ENCODE measurements around the gene HSD17B12. TPM values are rescaled to one million over a fixed set of nuclear protein-coding genes. Genes with fewer than 3 reads are reported as not detected.
A peak's percentile ranks its signal among the peaks of the same experiment; 100 is the strongest.

Gene HSD17B12
- total and polyA plus RNA-seq, 2 of the 13 experiments (the other 11 are each of a cell fraction or from before 2014, with no cell fraction given) = 50.3 to 117 TPM

- TF ChIP-seq ZFYVE20 (CRISPR knock-in tag; IDR thresholded peaks at IDR 0.05; ENCODE audit: borderline replicate concordance, low read depth) = no peak
- TF ChIP-seq ZNF672 (CRISPR knock-in tag; IDR thresholded peaks at IDR 0.05) = no peak
- TF ChIP-seq ZSCAN9 (CRISPR knock-in tag; IDR thresholded peaks at IDR 0.05; ENCODE audit: borderline replicate concordance) = no peak
- TF ChIP-seq TCF7 (IDR thresholded peaks at IDR 0.05; ENCODE audit: low read depth) = no peak
- TF ChIP-seq GPN1 (CRISPR knock-in tag; IDR thresholded peaks at IDR 0.05; ENCODE audit: borderline replicate concordance) = no peak
- no peak for TF ChIP-seq SP1 (IDR thresholded peaks at IDR 0.05)
- TF ChIP-seq SP1 (CRISPR knock-in tag; IDR thresholded peaks at IDR 0.05) = no peak
Measured at GRCh38 chr11:43639920-43640319, 40.6 kb upstream of the HSD17B12 start (continued).

- Histone ChIP-seq H3K9me3 (ENCODE audit: low read length) (no peaks in the 10 kb centered on the region), H3K9ac (ENCODE audit: insufficient read depth, low read depth, low read length) (peak overlapping the region; percentile 90), H4K20me1 (ENCODE audit: insufficient read depth, low read length) (no peaks in the 10 kb centered on the region), H3K27me3 (ENCODE audit: control insufficient read depth in 1 of 2, insufficient read depth in 2 of 2, low read length in 2 of 2) (peaks cover 0 to 8% of the 10 kb centered on the region in 2 experiments; a peak in 1 of 5 replicates), H3K4me2 (ENCODE audit: low read depth, low read length) (peak overlapping the region; percentile 84), H3K27ac (ENCODE audit: extremely low read length, insufficient read depth, low read length) (peak overlapping the region; percentile 86), H3K36me3 (replicated peaks in 1 of 2; ENCODE audit: control insufficient read depth in 1 of 2, insufficient read depth in 2 of 2, low read length in 2 of 2) (no peaks in the 10 kb centered on the region), H2AFZ (ENCODE audit: low read length) (peak overlapping the region; percentile 90), H3K4me3 (replicated peaks in 1 of 3; ENCODE audit: insufficient read depth in 1 of 3, low read depth in 2 of 3, low read length in 3 of 3) (peak overlapping the region; percentile 77 to 92 (median 91)), H3K79me2 (ENCODE audit: insufficient read depth, low read length) (peaks cover 25% of the 10 kb centered on the region), H3K4me1 (ENCODE audit: insufficient read depth, low read length) (peaks cover 26% of the 10 kb centered on the region)
- intact Hi-C loops (cut with micrococcal nuclease; ENCODE audit: unreplicated experiment) = loop anchor here (2.0 kb wide), 1 partner anchor 37 kb away; the partner anchor contains the start of gene HSD17B12
- in situ Hi-C loops (cut with HindIII; ENCODE audit: extremely low pct_ligation_motif_present, low pct_unique_long_range_greater_than_20kb) = loop anchor here (10.0 kb wide), 1 partner anchor 59 kb away; no protein-coding TSS in a partner anchor
- BruUV-seq (replicated peaks) = TSS peak; percentile 83
- CTCF ChIA-PET (ENCODE audit: low intra/inter-chr PET ratio, low total read pairs) = no interaction called here
- POLR2A ChIA-PET = interaction anchor here (1.2 kb wide), 1 partner anchor 37 kb away, joined by 7 read pairs; the partner anchor contains the start of gene HSD17B12
- peak; percentile 99 for ATAC-seq
- DNase-seq (ENCODE audit: low spot score) = peak; percentile 77
- peak; percentile 30 for FAIRE-seq
- 0% methylated on average over 9 of the region's 33 CpGs for WGBS (ENCODE audit: low lambda C conversion rate)
- TF ChIP-seq IKZF4 (CRISPR knock-in tag; IDR thresholded peaks at IDR 0.05; ENCODE audit: borderline replicate concordance, low read depth, not compliant biosample characterization) (no peak), ZNF614 (CRISPR knock-in tag; IDR thresholded peaks at IDR 0.05; ENCODE audit: borderline replicate concordance) (0 out of 2 replicates have a peak, but pooled peaks have one; percentile 45), PRDM10 (CRISPR knock-in tag; IDR thresholded peaks at IDR 0.05; ENCODE audit: low read depth) (no peak), CREB3 (CRISPR knock-in tag; IDR thresholded peaks at IDR 0.05) (no peak), MXD4 (CRISPR knock-in tag; IDR thresholded peaks at IDR 0.05) (0 out of 2 replicates have a peak, but pooled peaks have one; percentile 42), CHCHD3 (CRISPR knock-in tag; IDR thresholded peaks at IDR 0.05) (no peak), CTCF (CRISPR knock-in tag; IDR thresholded peaks at IDR 0.05) (0 out of 2 replicates have a peak, but pooled peaks have one; percentile 2), FOXO1 (CRISPR knock-in tag; IDR thresholded peaks at IDR 0.05) (peak; percentile 28; the same call in 1 of the 2 replicates), ZNF7 (CRISPR knock-in tag; IDR thresholded peaks at IDR 0.05) (no peak)
Measured at GRCh38 chr11:43643898-43644620, 36.5 kb upstream of the HSD17B12 start.
